CD4-positive, alpha-beta T cell treated with Interleukin-6 for 4 hours (primary cell): ENCODE data around the gene APOBR.
A peak's percentile ranks its signal among the peaks of the same experiment; 100 is the strongest.
"Not testable (repeated sequence)": the region's sequence is repeated elsewhere in the genome, so short reads cannot be mapped to it uniquely, and the experiment has no call there.

ENCODE experiments used
- DNase-seq: peaks from one replicate; pipeline ENCODE4 v3.0.0-alpha.2; 2020; ENCODE audit warnings: mixed read lengths

Gene APOBR, protein sequence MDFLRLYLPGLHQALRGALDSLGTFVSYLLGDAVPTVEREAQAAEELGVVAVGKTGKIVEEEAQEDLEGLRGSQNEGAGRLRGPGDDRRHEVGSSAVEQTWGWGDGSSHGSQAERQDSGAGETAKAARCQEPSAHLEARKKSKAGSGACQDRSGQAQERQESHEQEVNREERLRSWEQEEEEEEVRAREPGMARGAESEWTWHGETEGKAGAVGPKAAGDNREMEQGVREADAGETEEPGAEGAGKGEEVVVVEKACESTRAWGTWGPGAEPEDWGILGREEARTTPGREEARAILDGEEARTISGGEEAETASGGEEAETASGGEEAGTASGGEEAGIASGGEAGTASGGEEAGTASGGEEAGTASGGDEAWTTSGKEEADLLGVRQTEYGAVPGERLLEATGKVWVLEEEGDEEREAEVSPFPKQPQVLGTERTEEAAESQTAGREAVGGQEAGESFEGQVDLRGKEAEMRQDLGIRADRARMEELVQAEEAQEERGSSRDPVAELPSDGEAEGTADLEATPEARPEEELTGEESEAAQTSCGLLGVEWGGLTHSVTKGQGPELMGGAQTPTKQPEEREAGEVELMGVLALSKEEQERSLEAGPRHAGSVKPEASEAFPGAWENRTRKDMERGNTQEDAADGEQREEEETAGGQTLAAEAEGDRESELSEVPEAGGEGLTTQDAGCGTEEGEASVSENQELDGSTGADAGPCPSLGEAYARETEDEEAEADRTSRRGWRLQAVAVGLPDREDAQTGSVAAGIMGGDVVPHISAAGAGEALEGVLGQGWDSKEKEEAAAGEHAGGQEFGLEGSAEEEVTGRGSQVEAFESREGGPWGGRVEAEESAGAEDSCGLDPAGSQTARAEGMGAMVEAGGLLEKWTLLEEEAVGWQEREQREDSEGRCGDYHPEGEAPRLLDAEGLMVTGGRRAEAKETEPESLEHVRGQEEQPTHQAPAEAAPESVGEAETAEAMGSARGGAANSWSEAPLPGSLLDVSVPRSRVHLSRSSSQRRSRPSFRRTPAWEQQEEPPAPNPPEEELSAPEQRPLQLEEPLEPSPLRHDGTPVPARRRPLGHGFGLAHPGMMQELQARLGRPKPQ

DNA sequence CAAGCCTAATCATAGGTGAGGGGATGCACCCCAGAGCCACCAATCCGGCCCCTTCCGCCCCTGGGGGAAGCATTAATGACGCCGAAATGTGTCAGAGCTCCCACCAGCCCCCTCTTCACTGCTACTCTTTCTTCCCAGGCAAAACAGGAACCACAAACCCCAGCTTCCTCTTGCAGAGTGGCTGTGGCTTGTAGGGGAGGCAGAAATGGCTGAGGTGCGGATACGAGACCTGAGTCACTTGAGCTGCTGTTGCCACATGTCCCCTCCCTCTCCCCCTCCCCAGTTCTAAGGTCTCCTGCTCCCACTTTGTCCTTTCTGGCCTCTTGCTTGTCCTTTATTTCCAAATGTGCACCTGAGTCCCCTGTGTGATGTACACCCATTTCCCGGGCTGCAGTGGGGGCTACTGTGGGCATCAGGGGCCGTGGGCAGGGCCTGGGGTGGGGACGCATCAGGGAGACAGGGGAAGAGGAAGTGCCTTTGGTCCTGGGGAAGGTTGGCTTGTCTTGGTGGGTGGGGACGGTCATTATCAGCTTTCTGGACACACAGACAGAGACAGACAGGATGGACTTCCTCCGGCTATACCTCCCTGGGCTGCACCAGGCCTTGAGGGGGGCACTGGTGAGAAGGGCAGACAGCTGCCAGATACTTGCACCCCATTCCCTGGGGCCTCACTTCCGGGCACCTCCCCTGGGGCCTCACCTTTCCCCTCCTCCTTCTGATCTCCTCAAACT is at the start of gene APOBR:
Gene APOBR, plus strand, starts transcription at position 523 of the 731 bp plus-strand sequence. Its CDS starts 39 bp downstream, at position 562.
- peak; percentile 90 for DNase-seq

DNA sequence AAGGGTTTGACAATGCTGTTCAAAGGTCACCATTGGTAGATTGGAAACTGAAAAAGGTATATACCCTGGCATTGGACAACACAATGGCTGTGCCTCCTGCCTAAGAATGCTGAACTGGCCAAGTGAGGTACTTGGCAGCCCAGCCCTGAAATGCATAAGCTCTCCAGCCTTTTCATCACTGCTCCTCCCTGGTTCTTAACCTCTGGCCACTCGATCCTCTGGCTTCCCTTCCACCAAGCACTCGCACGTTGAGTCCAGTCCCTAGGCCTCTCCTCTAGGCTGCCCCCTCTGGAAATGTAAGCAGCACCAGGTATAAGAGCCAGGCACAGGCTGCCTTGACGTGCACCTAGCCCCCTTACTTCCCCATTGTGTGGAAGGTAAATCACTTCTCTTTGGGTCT is 48.1 kb upstream of the APOBR start:
- not testable (repeated sequence) for DNase-seq

- not testable (repeated sequence) for DNase-seq
These were observed 47.4 kb upstream of the APOBR start for GRCh38 chr16:28447081-28447480.

- no peak for DNase-seq
These were observed 20.7 kb upstream of the APOBR start for GRCh38 chr16:28473714-28474265.

- no peak for DNase-seq
These were observed 19.2 kb upstream of the APOBR start for GRCh38 chr16:28475221-28475620.

DNA sequence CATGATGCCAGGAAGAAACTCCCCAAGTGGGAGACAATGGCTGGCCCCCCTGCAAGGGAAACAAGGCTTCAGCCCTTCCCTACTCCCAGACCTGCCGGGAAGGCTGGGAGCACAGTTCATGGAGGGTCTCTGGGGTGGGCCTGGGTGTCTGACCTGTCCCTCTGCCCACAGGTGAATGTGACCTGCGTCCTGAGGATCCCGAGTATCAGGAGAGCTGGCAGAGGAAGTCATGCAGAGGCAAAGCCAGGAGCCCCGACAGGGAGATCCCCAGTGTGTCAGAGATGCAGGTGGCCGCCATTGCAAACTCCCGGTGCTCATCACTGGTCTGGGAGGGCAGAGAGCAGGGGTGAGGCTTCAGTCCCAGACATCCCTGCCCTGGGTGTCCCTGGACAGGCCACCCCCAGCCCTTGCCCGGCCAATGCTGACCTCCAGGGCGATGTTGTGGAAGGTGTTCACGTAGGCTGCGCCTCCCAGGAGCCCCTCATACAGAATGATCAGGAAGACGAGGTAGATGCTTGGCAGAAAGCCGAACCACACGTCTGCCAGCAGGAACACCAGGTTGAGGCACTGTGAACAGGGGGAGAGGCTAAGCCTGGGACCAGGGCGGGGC is 17.0 kb upstream of the APOBR start:
- no peak for DNase-seq

DNA sequence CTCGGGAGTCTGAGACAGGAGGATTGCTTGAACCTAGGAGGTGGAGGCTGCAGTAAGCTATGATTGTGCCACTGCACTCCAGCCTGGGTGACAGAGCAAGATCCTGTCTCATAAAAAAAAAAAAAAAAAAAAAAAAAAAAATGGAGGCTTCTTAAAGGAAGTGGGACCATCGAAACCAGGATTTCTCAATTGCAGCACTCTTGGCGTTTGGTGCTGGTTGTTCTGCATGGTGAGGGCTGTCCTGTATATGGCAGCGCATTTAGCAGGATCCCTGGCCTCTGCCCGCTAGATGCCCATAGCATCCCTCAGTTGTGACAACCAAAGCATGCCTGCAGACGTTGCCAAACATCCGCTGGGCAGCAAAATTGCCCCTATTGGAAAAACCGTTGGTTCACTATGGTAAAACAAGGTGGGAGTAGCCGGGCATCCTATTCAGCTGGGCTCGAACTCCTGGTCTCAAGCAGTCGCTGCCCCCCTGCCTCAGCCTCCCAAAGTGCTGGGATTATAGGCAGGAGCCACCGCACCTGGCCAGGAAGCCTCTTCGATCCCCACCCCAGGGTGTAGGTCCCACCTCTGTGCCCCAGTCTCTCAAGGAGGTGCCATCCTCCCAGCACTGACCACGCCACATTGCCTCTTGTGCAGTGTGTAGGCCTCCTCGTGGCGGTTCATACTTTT is 15.8 kb upstream of the APOBR start:
- DNase-seq: no peak

GRCh38 chr16:28482026-28482425 is 12.4 kb upstream of the APOBR start:
- no peak for DNase-seq

DNA sequence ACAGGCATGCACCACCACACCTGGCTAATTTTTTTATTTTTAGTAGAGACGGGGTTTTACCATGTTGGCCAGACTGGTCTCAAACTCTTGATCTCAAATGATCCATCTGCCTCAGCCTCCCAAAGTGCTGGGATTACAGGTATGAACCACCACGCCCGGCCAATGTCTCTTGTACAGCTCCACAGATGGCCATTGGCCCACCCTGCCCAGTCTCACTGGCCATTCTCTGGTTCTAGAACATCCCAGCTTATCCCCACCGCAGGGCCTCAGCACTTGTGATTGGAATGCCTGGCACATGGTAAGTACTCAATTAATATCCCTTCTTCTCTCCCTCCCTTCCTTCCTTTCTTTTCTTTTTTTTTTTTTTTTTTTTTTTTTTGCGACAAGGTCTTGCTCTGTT is 11.1 kb upstream of the APOBR start:
- not testable (repeated sequence) for DNase-seq

DNA sequence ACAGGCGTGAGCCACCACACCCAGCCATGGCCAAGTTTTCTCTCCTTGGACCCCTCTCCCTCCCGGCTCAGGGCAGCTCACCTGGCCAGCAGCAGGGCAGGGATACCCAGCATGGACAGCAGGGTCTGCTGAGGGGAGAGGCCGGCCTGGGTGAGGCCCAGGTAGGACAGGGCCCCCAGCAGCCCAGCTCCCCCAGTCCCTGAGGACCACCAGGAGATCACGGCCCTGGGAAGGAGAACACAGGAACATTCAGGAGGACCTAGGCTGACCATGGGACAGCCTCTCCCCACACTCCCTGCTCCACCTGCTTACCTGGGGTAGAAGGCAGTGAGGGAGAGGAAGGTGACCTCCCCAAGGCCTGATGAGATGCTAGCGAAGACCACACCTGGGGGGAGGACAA is 8.2 kb upstream of the APOBR start:
- no peak for DNase-seq

DNA sequence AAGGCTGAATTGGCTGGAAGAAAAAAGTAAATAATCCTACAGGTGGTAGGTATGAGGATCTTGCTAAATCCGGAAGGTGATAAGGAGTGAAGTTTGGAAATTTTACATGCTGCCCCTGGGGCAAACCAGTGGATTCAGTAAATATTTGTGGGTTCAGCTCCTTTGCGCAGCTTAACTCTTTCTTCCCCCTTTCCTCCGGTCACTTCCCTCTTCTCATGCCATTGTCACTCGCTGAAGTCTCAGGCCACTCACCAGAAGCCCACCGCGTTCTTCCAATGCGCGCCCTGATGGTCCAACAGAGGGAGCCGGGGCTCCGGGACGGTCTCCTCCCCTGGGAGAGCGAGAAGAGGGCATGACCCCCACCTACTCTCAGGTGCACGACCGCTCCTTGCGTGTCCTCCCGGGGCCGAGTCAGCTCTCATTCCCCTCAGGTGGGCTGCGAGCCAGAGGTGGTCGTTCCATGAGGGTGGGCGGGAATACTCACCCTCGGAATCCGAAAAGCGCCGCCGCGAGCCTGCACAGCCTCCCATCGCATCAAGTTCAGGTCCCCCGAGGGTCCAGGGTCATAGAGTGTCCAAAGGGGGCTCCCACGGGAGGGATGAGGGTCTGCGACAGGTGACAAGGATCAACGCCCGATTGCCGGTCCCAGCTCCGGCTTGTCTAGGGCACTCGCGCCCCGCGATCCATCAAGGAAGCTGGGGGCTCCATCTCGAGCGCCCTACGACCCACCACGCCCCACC is 3.0 kb upstream of the APOBR start:
- DNase-seq: peak; percentile 41

- DNase-seq: peak; percentile 89
These were observed 2.4 kb upstream of the APOBR start, which contains the start of gene CLN3 for GRCh38 chr16:28491970-28492474. Gene CLN3, minus strand, starts transcription at chr16:28492074. Its CDS starts 315 bp downstream, at chr16:28491759.

- peak; percentile 12 for DNase-seq
These were observed 1.9 kb upstream of the APOBR start for GRCh38 chr16:28492511-28492910.

GRCh38 chr16:28495098-28495793 is 803 bp downstream of the APOBR start:
- peak; percentile 14 for DNase-seq

DNA sequence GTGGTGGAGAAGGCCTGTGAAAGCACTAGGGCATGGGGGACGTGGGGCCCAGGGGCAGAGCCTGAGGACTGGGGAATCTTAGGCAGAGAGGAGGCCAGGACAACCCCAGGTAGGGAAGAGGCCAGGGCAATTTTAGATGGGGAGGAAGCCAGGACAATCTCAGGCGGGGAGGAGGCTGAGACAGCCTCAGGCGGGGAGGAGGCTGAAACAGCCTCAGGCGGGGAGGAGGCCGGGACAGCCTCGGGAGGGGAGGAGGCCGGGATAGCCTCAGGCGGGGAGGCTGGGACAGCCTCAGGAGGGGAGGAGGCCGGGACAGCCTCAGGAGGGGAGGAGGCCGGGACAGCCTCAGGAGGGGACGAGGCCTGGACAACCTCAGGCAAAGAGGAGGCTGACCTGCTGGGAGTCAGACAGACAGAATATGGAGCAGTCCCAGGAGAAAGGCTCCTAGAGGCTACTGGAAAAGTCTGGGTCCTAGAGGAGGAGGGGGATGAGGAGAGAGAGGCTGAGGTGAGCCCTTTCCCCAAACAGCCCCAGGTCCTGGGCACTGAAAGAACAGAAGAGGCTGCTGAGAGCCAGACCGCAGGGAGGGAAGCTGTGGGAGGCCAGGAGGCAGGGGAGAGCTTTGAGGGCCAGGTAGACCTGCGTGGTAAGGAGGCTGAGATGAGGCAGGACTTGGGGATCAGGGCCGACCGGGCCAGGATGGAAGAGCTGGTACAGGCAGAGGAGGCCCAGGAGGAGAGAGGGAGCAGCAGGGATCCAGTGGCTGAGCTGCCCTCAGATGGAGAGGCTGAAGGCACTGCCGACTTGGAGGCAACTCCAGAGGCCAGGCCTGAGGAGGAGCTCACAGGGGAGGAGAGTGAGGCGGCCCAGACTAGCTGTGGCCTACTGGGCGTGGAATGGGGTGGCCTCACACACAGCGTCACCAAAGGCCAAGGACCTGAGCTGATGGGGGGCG is 1.6 kb downstream of the APOBR start:
- no peak for DNase-seq

DNA sequence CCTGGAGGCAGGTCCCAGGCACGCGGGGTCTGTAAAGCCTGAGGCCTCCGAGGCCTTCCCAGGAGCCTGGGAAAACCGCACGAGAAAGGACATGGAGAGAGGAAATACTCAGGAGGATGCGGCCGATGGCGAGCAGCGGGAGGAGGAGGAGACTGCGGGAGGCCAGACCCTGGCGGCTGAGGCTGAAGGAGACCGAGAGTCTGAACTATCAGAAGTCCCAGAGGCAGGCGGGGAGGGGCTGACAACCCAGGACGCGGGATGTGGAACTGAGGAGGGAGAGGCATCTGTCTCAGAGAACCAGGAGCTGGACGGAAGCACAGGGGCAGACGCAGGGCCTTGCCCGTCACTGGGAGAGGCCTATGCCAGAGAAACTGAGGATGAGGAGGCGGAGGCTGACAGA is 2.4 kb downstream of the APOBR start:
- DNase-seq: no peak

DNA sequence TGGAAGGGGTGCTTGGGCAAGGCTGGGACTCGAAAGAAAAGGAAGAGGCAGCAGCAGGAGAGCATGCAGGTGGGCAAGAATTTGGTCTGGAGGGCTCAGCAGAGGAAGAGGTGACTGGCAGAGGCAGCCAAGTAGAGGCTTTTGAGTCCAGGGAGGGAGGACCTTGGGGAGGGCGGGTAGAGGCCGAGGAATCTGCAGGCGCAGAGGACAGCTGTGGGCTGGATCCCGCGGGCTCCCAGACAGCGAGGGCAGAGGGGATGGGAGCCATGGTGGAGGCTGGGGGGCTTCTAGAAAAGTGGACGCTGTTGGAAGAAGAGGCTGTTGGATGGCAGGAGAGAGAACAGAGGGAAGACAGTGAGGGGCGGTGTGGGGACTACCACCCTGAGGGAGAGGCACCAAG is 2.9 kb downstream of the APOBR start:
- DNase-seq: no peak

DNA sequence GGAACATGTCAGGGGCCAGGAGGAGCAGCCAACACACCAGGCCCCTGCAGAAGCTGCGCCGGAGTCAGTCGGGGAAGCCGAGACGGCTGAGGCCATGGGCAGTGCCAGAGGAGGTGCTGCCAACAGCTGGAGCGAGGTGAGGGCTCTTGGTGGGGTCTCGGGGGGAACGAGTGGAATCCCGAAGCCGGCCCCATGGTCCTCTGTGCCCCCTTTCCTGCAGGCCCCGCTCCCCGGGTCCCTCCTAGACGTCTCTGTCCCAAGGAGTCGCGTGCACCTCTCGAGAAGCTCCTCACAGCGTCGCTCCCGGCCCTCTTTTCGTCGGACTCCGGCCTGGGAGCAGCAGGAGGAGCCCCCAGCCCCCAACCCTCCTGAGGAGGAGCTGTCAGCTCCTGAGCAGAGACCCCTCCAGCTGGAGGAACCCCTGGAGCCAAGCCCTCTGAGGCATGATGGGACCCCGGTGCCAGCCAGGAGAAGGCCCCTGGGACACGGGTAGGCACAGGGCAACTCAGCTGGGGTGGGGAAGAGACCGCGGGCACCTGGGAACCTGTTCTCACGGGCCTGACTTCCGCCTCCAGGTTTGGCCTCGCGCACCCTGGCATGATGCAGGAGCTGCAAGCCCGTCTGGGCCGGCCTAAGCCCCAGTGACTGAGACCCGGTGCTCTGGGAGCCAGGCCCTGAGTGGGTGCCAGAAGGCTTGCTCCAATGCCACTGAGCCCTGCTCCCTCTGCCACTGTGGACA is 3.6 kb downstream of the APOBR start:
- no peak for DNase-seq
